SK-N-SH (cell line): ENCODE data around the gene CA10. TPM values are rescaled to one million over a fixed set of nuclear protein-coding genes. Genes with fewer than 3 reads are reported as not detected.

ENCODE experiments used
- CTCF ChIA-PET: fragments of 300-600, 350-600 bp; formaldehyde crosslinking; extraction: SDS; loops from one replicate; lab custom pipeline; 2021; lab: Yijun Ruan, JAX
- POLR2A ChIA-PET: fragments of 350-600 bp; sonication (Branson Sonifier 250); formaldehyde crosslinking; extraction: SDS; loops from one replicate; lab custom pipeline; 2020; ENCODE audit warnings: antibody characterized with exemption, inconsistent platforms; lab: Yijun Ruan, JAX
- DNase-seq: peaks from one replicate; pipeline ENCODE4 v3.0.0; 2012
- H2AFZ ChIP-seq: fragments of 200-600 bp; sonication (generic); 2 replicates; pipeline ENCODE4 v1.8.1; 2016; ENCODE audit warnings: antibody characterized with exemption, mild to moderate bottlenecking, low read depth
- H3F3A ChIP-seq: fragments of 200-600 bp; sonication (generic); replicated peaks from 2 replicates; pipeline ENCODE3; 2016; ENCODE audit warnings: antibody characterized with exemption, mild to moderate bottlenecking; ENCODE audit not compliant: insufficient read depth
- H3K27ac ChIP-seq, 2 experiments: fragments of 200-500 bp in 1 of 2; fragments of 200-600 bp in 1 of 2; sonication (Bioruptor generic) in 1 of 2; sonication (generic), shearing (Covaris generic) in 1 of 2; 2 replicates each; pipeline versions ENCODE4 v1.5.1 to v1.6.1; 2014 to 2016; ENCODE audit warnings: low read depth in 2 of 2, inconsistent platforms in 1 of 2, low read length in 1 of 2, mild to moderate bottlenecking in 1 of 2, mixed read lengths in 1 of 2
- H3K27me3 ChIP-seq: fragments of 200-600 bp; sonication (generic), shearing (Covaris generic); 2 replicates; pipeline ENCODE4 v1.6.1; 2016; ENCODE audit warnings: mixed run types; ENCODE audit not compliant: insufficient read depth
- H3K36me3 ChIP-seq, 2 experiments: fragments of 200-500 bp in 1 of 2; fragments of 200-600 bp in 1 of 2; sonication (Bioruptor generic) in 1 of 2; sonication (generic) in 1 of 2; replicated peaks in 1 of 2; 2 replicates each; pipeline versions ENCODE3 to v1.5.1; 2014 to 2016; ENCODE audit warnings: low read length in 1 of 2, mild to moderate bottlenecking in 1 of 2; ENCODE audit not compliant: insufficient read depth in 2 of 2, control insufficient read depth in 1 of 2
- H3K4me1 ChIP-seq, 2 experiments: fragments of 200-500 bp in 1 of 2; fragments of 200-600 bp in 1 of 2; sonication (Bioruptor generic) in 1 of 2; sonication (generic), shearing (Covaris generic) in 1 of 2; 2 replicates each; pipeline versions ENCODE4 v1.5.1 to v1.6.1; 2014 to 2016; ENCODE audit warnings: low read depth in 1 of 2, low read length in 1 of 2, mixed run types in 1 of 2; ENCODE audit not compliant: insufficient read depth in 2 of 2, control insufficient read depth in 1 of 2
- H3K4me2 ChIP-seq: fragments of 200-600 bp; sonication (generic), shearing (Covaris generic); 2 replicates; pipeline ENCODE4 v1.6.1; 2017; ENCODE audit warnings: mixed run types
- H3K4me3 ChIP-seq, 2 experiments: fragments of 200-500 bp in 1 of 2; fragments of 200-600 bp in 1 of 2; sonication (Bioruptor generic) in 1 of 2; sonication (generic), shearing (Covaris generic) in 1 of 2; 2 replicates each; pipeline versions ENCODE4 v1.5.1 to v1.8.1; 2014 to 2016; ENCODE audit warnings: low read depth in 2 of 2, inconsistent platforms in 1 of 2, low read length in 1 of 2, mild to moderate bottlenecking in 1 of 2, mixed read lengths in 1 of 2, moderate library complexity in 1 of 2
- H3K79me2 ChIP-seq: fragments of 200-600 bp; sonication (generic); 2 replicates; pipeline ENCODE4 v1.8.1; 2017; ENCODE audit warnings: mild to moderate bottlenecking; ENCODE audit not compliant: insufficient read depth
- H3K9ac ChIP-seq: fragments of 200-600 bp; sonication (generic); 2 replicates; pipeline ENCODE4 v1.6.1; 2017; ENCODE audit warnings: mixed run types
- H3K9me2 ChIP-seq: fragments of 200-600 bp; sonication (generic); 2 replicates; pipeline ENCODE4 v1.6.1; 2017; ENCODE audit warnings: mixed run types
- H3K9me3 ChIP-seq: fragments of 200-600 bp; sonication (generic); 2 replicates; pipeline ENCODE4 v1.6.1; 2017; ENCODE audit warnings: mixed run types, mild to moderate bottlenecking, moderate library complexity
- H4K20me1 ChIP-seq: fragments of 200-600 bp; sonication (generic); 2 replicates; pipeline ENCODE4 v1.6.1; 2017; ENCODE audit warnings: mild to moderate bottlenecking, mixed run types; ENCODE audit not compliant: insufficient read depth
- CHD2 ChIP-seq: fragments of 150-350 bp; IDR thresholded peaks from 2 replicates; pipeline ENCODE4 v1.6.1; 2018; ENCODE audit warnings: low read length; ENCODE audit not compliant: partially characterized antibody
- EZH2phosphoT487 ChIP-seq: fragments of 200-600 bp; sonication (generic); IDR thresholded peaks from 2 replicates; pipeline ENCODE4 v1.6.1; 2017; ENCODE audit warnings: low read depth, mixed run types, mild to moderate bottlenecking, antibody characterized with exemption, moderate library complexity, borderline replicate concordance
- FOSL2 ChIP-seq: IDR thresholded peaks from 2 replicates; pipeline ENCODE4 v1.4.0; 2012; ENCODE audit warnings: low read depth, mild to moderate bottlenecking, moderate library complexity, borderline replicate concordance
- IRF3 ChIP-seq: fragments of 150-350 bp; IDR thresholded peaks from 2 replicates; pipeline ENCODE4 v1.6.1; 2016; ENCODE audit warnings: mild to moderate bottlenecking, low read depth, low read length
- MEF2A ChIP-seq: IDR thresholded peaks from 2 replicates; pipeline ENCODE4 v1.4.0; 2012; ENCODE audit warnings: low read depth, borderline replicate concordance
- PBX3 ChIP-seq: IDR thresholded peaks from 2 replicates; pipeline ENCODE4; 2012
- RAD21 ChIP-seq: IDR thresholded peaks from 2 replicates; pipeline ENCODE4 v1.6.1; 2012; ENCODE audit warnings: mild to moderate bottlenecking, low read length
- REST ChIP-seq: IDR thresholded peaks from 2 replicates; pipeline ENCODE4 v1.6.1; 2012; ENCODE audit warnings: mild to moderate bottlenecking, low read depth, low read length, moderate library complexity
- RFX5 ChIP-seq: IDR thresholded peaks from 2 replicates; pipeline ENCODE4 v1.6.1; 2012; ENCODE audit warnings: mild to moderate bottlenecking, improper control_type of control experiment, low read length
- SIN3A ChIP-seq: IDR thresholded peaks from 2 replicates; pipeline ENCODE4 v1.6.1; 2012; ENCODE audit warnings: low read depth, mild to moderate bottlenecking, low read length, moderate library complexity, borderline replicate concordance
- SMC3 ChIP-seq: IDR thresholded peaks from 2 replicates; pipeline ENCODE4 v1.6.1; 2012; ENCODE audit warnings: low read depth, low read length, improper control_type of control experiment
- TAF1 ChIP-seq: IDR thresholded peaks from 2 replicates; pipeline ENCODE4 v1.6.1; 2012; ENCODE audit warnings: low read depth, mild to moderate bottlenecking, low read length, moderate library complexity, borderline replicate concordance
- TEAD4 ChIP-seq: IDR thresholded peaks from 2 replicates; pipeline ENCODE4 v1.4.0; 2012; ENCODE audit warnings: mild to moderate bottlenecking, borderline replicate concordance; ENCODE audit not compliant: insufficient read depth
- USF1 ChIP-seq: IDR thresholded peaks from 2 replicates; pipeline ENCODE4 v1.4.0; 2012; ENCODE audit warnings: low read depth, borderline replicate concordance
- USF2 ChIP-seq: fragments of 150-350 bp; IDR thresholded peaks from 2 replicates; pipeline ENCODE4 v1.6.1; 2017; ENCODE audit warnings: antibody characterized with exemption, low read length, low read depth, borderline replicate concordance
- YY1 ChIP-seq: IDR thresholded peaks from 2 replicates; pipeline ENCODE4 v1.4.0; 2012; ENCODE audit warnings: low read depth, mild to moderate bottlenecking
- WGBS: methylation state at CpG from one replicate; pipeline ENCODE4 v1.1.6; 2017; ENCODE audit warnings: low lambda C conversion rate; 5-methylcytosine and 5-hydroxymethylcytosine counted together
- polyA plus RNA-seq, 3 experiments: library from polyadenylated mRNA; depleted of rRNA; stranded (reverse); fragments of >200 nt; gene quantifications; 2 replicates each; pipeline ENCODE4 v1.2.3, GENCODE V29; 2012

Gene CA10
- polyA plus RNA-seq, 1 of the 3 experiments (the other 2 are of a cell fraction): not detected

GRCh38 chr17:51891936-51892335 lies 266.6 kb downstream of the CA10 start:
- Histone ChIP-seq H4K20me1 (no peaks in the 10 kb centered on the region; the same call in 1 of the 2 replicates), H3K36me3 (no peaks in the 10 kb centered on the region), H3K79me2 (no peaks in the 10 kb centered on the region), H3K27me3 (no peaks in the 10 kb centered on the region), H2AFZ (no peak overlapping the region), H3K27ac (no peak overlapping the region), H3F3A (no peaks in the 10 kb centered on the region), H3K9me2 (no peaks in the 10 kb centered on the region), H3K9me3 (no peaks in the 10 kb centered on the region), H3K4me3 (no peak overlapping the region), H3K9ac (no peak overlapping the region), H3K4me2 (no peak overlapping the region)
- DNase-seq: no peak
- POLR2A ChIA-PET: no interaction called here
- CTCF ChIA-PET: interaction anchor here (1.2 kb wide), 1 partner anchor 215 kb away, joined by 7 read pairs; no protein-coding TSS in a partner anchor
- WGBS: 24% methylated on average over 2 of the region's 2 CpGs
- TF ChIP-seq EZH2phosphoT487 (no peak), YY1 (no peak), MEF2A (no peak), SMC3 (no peak), SIN3A (no peak), PBX3 (no peak), IRF3 (no peak), TAF1 (no peak), REST (no peak), TEAD4 (no peak), FOSL2 (no peak), RFX5 (no peak), RAD21 (no peak), USF2 (no peak), USF1 (no peak), CHD2 (no peak)
- TF ChIP-seq, all 33 proteins: peak for 0
- H3K4me1 ChIP-seq: no peaks in the 10 kb centered on the region
